RPMI7951 (cell line): ENCODE measurements around the gene PLCB1. TPM values are rescaled to one million over a fixed set of nuclear protein-coding genes. Genes with fewer than 3 reads are reported as not detected.
A peak's percentile ranks its signal among the peaks of the same experiment; 100 is the strongest.
"Not testable (repeated sequence)": the region's sequence is repeated elsewhere in the genome, so short reads cannot be mapped to it uniquely, and the experiment has no call there.

Experiments used
- DNase-seq: peaks from one replicate; pipeline ENCODE4 v3.0.0-alpha.2; 2012; ENCODE audit warnings: low read depth
- total RNA-seq: library from RNA; depleted of rRNA; stranded (reverse); fragments of >200 nt; shearing (Covaris generic); gene quantifications from 2 replicates; pipeline ENCODE4 v1.2.3, GENCODE V29; 2014

PLCB1 gene
- total RNA-seq, 1 experiment from 2014 or later, result 28.4 TPM

GRCh38 chr20:8602389-8603116 is 470.5 kb downstream of the PLCB1 start:
- peak; percentile 32 for DNase-seq

GRCh38 chr20:8608470-8608869 is 476.4 kb downstream of the PLCB1 start:
- no peak for DNase-seq

GRCh38 chr20:8616792-8617191 is 484.7 kb downstream of the PLCB1 start:
- peak; percentile 21 for DNase-seq

GRCh38 chr20:8621001-8621400 is 488.9 kb downstream of the PLCB1 start:
- peak; percentile 57 for DNase-seq

GRCh38 chr20:8624046-8624445 is 492.0 kb downstream of the PLCB1 start:
- DNase-seq, result no peak

GRCh38 chr20:8624616-8625015 is 492.6 kb downstream of the PLCB1 start:
- DNase-seq, result no peak

GRCh38 chr20:8627340-8628004 is 495.4 kb downstream of the PLCB1 start:
- DNase-seq, result peak; percentile 46

- DNase-seq, result peak; percentile 37
These were observed 499.2 kb downstream of the PLCB1 start for GRCh38 chr20:8631271-8631670.

- DNase-seq, result peak; percentile 46
These were observed 501.3 kb downstream of the PLCB1 start for GRCh38 chr20:8633366-8633765.

- DNase-seq, result no peak
These were observed 503.0 kb downstream of the PLCB1 start for GRCh38 chr20:8635048-8635572.

- no peak for DNase-seq
These were observed 503.8 kb downstream of the PLCB1 start for GRCh38 chr20:8635837-8636236.

- no peak for DNase-seq
These were observed 507.2 kb downstream of the PLCB1 start for GRCh38 chr20:8639112-8639778.

- no peak for DNase-seq
These were observed 508.4 kb downstream of the PLCB1 start for GRCh38 chr20:8640461-8640860.

GRCh38 chr20:8642247-8642646 is 510.2 kb downstream of the PLCB1 start:
- no peak for DNase-seq

GRCh38 chr20:8644468-8644867 is 512.4 kb downstream of the PLCB1 start:
- not testable (repeated sequence) for DNase-seq

- DNase-seq, result no peak
These were observed 513.3 kb downstream of the PLCB1 start for GRCh38 chr20:8645326-8645725.

- DNase-seq, result peak; percentile 38
These were observed 514.0 kb downstream of the PLCB1 start for GRCh38 chr20:8646033-8646441.

GRCh38 chr20:8646716-8647115 is 514.6 kb downstream of the PLCB1 start:
- DNase-seq, result peak; percentile 54

- DNase-seq, result no peak
These were observed 515.9 kb downstream of the PLCB1 start for GRCh38 chr20:8647961-8648441.

GRCh38 chr20:8648466-8648865 is 516.4 kb downstream of the PLCB1 start:
- DNase-seq, result no peak

- DNase-seq, result no peak
These were observed 520.3 kb downstream of the PLCB1 start for GRCh38 chr20:8652396-8652795.

- DNase-seq, result no peak
These were observed 522.4 kb downstream of the PLCB1 start for GRCh38 chr20:8654486-8654885.
